AG09319 (cell line): ENCODE data around the gene FHL2.

Experiments
- DNase-seq: peaks from one replicate; pipeline ENCODE4 v3.0.0-alpha.2; 2010; ENCODE audit warnings: low read depth; ENCODE audit errors: extremely low read depth
- TF ChIP-seq, protein P1 (sequence below): IDR thresholded peaks from 2 replicates; pipeline ENCODE4 v1.5.1; 2011; ENCODE audit warnings: low read depth, mild to moderate bottlenecking, inconsistent platforms, low read length, moderate library complexity

Gene FHL2

DNA sequence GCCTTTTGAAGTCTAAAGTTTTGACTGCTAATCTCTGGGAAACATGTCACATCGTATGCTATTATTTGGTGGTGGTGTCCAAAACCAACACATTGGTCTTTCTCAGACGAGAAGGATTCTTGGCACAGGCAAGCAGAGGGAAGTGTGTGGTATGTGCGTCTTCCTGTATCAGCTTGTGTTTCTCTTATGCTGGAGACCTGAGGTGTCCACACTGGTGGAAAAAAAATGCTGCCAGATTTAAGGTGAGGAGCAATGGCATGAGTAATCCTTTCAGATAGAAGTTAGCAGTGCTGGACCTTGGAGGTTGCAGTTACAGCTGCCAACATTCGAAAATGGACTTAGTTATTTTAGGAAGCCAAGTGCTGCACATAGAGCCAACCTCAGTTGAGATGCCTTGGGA is 11.7 kb upstream of the FHL2 start:
- TF ChIP-seq, protein P1, sequence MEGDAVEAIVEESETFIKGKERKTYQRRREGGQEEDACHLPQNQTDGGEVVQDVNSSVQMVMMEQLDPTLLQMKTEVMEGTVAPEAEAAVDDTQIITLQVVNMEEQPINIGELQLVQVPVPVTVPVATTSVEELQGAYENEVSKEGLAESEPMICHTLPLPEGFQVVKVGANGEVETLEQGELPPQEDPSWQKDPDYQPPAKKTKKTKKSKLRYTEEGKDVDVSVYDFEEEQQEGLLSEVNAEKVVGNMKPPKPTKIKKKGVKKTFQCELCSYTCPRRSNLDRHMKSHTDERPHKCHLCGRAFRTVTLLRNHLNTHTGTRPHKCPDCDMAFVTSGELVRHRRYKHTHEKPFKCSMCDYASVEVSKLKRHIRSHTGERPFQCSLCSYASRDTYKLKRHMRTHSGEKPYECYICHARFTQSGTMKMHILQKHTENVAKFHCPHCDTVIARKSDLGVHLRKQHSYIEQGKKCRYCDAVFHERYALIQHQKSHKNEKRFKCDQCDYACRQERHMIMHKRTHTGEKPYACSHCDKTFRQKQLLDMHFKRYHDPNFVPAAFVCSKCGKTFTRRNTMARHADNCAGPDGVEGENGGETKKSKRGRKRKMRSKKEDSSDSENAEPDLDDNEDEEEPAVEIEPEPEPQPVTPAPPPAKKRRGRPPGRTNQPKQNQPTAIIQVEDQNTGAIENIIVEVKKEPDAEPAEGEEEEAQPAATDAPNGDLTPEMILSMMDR = no peak

DNA sequence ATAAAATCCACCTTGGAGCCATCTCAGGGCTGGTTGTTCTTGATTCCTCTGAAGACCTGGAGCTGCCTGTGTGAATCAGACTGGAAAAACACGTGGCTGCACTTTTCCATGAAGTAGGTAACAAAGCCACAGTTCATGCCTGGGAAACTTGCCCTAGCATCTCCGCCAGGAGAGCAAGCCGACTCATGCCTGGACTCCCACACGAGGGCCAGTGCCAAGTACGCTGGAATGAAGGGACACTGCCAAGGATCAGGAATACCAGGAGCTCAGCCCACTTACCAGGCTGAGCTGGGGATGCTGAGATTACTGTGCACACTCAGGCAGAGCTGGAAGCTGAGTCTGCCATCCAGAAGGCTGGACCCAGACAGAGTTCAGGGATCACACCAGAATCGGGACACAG is 10.9 kb upstream of the FHL2 start:
- TF ChIP-seq, protein P1 = no peak
- peak; percentile 87 for DNase-seq

More for the DNA sequence above, 11.7 kb upstream of the FHL2 start:
- DNase-seq = no peak

DNA sequence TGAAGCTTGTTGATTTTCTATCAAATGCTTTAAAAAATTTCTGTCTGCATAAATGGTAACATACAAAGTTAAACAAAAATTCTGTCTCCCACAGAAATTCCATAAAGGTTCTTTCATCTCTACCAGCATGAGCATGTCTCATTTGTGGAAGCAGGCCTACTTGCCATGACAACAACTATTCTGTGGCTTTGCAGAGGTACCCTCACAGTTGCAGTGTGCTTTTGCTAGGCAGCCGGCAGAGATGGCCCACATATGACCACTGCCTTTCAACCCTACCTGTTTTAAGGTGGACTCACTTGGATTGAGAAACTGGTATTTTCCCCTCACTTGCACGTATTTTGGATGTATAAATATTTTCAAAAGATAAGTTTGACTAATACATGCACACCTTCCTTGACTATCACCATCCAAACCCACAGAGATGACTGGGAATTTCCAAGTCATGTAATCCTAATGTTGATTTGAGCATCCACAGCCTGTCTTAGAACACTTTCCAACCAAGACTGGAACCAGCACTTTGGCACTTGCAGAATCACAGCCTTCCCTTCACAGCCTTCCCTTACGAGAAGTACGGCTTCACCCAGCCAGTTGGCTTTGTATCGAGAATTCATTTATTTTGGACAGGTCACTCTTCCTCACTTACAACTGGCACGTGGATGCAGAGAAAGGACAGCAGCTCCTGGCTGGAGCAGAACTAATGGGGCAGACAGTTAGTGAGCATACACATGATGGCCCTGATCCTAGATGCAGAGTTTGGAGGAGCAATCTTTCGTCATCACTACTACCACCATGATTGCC is 9.3 kb upstream of the FHL2 start:
- TF ChIP-seq, protein P1 = no peak
- no peak for DNase-seq

DNA sequence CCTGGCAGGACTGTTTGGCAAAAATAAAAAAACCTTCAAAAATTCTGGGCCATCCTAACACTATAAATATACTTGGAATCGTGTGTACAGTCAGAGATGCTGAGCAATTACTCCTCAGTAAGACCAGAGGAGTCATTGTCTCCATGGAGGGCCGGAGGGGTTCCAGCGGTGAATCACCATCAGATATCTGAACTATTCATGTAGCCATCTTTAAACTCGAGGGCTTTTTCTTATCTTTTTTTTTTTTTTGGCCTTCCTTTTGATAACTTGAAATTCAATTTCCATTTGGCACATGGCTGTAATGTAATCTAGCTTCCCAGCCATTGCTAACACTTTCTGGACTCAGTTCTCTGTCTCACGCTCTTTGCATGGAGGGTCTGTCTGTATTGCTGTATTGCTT is 7.4 kb upstream of the FHL2 start:
- no peak for DNase-seq
- TF ChIP-seq, protein P1 = no peak

DNA sequence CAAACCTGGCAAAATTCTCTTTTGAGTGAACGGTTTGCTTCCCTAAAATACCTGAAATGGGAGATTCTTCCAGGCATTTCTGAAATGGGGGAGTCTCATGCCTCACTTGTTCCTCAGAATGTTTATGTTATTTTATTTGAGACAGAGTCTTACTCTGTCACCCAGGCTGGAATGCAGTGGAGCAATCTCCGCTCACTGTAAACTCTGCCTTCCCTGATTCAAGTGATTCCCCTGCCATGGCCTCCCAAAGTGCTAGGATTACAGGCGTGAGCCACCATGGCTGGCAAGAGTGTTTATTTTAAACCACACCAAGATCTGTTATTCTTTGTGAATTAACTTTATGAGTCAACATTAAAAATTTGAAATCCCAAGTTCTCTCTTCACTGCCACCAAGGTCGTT is 6.4 kb upstream of the FHL2 start:
- TF ChIP-seq, protein P1 = no peak
- no peak for DNase-seq

DNA sequence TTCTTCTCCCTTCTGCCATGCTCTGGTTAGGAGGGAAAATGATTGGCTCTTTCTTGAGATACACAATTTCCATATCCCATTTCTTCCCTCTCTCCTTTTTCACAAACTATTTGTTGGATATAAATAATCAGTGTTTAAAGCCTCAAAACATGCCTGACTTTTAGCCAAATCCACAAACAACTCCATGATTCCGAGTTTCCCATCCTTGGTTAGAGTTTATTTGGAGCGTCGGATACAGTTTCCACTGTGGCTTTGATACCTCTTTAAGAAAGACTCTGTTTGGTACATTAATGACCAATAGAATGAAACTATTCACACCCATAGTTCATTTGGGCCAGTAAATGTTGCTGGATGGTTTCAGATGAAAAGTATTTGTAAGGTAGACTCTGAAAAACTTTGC is 5.9 kb upstream of the FHL2 start:
- DNase-seq = no peak
- TF ChIP-seq, protein P1 = no peak

DNA sequence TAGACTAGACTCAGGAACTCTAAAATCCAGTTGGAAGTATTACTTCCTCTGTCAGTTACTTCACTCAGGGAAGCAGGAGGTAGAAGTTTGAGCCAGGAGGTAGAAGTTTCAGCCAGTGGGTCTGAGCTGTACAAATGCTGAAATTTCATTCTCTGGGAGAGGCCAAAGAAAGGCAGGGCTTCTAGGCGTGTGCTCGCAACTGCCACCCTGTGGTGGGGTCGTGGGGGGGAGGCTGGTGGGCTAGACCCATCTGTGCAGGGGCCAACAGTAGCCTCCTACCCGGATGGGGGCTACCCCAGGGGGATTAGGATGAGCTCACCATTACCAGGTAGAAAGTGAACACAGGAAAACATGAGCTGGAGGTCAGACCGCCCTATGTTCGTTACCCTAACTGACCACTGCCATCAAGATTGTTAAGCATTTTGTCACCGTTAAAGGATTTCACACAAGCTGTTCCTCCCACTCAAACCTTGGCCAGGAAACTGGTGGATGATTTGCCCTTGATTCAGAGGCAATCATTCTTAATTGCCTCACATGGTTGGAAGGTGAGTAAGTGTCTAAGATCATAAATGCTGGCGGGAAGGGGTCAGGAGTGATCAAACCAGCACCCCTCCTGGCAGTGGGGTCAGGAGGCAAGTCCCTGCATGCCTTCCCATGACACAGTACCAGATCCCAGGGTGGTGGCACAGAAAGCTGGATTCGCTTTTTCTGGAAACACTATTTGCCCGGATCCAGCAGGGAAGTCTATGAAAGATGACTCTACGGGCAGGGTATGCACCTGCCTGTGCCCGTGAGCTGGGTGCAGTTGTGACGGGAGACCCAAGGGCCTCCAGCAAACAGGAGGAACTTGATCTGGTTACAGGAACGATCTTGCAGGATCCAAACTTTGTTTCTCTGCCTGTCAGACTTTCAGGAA is 5.2 kb upstream of the FHL2 start:
- TF ChIP-seq, protein P1 = peak; percentile 53
- DNase-seq = no peak
